HG02642 (cell line): ENCODE data around the gene ACAD9.
"Not testable (repeated sequence)": the region's sequence is repeated elsewhere in the genome, so short reads cannot be mapped to it uniquely, and the experiment has no call there.

Source experiments
- ATAC-seq: cut with Tn5 transposase; IDR thresholded peaks from one replicate; pipeline ENCODE4 v1.9.1; 2021; ENCODE audit warnings: mild to moderate bottlenecking; ENCODE audit not compliant: unreplicated experiment, poor library complexity

ACAD9 gene

GRCh38 chr3:128859630-128860029 lies 19.8 kb upstream of the ACAD9 start:
- ATAC-seq = no peak

GRCh38 chr3:128861491-128861890 lies 17.9 kb upstream of the ACAD9 start:
- ATAC-seq = no peak

GRCh38 chr3:128863560-128863959 lies 15.9 kb upstream of the ACAD9 start:
- no peak for ATAC-seq

- no peak for ATAC-seq
Measured at GRCh38 chr3:128864351-128864811, 15.0 kb upstream of the ACAD9 start.

GRCh38 chr3:128864849-128865804 lies 14.3 kb upstream of the ACAD9 start:
- not testable (repeated sequence) for ATAC-seq

GRCh38 chr3:128867200-128868125 lies 12.0 kb upstream of the ACAD9 start:
- ATAC-seq = no peak

- ATAC-seq = no peak
Measured at GRCh38 chr3:128870347-128870746, 9.1 kb upstream of the ACAD9 start.

- no peak for ATAC-seq
Measured at GRCh38 chr3:128872282-128872681, 7.1 kb upstream of the ACAD9 start.

GRCh38 chr3:128872744-128873143 lies 6.7 kb upstream of the ACAD9 start:
- ATAC-seq = no peak

GRCh38 chr3:128873244-128874022 lies 6.0 kb upstream of the ACAD9 start:
- ATAC-seq = no peak

- ATAC-seq = no peak
Measured at GRCh38 chr3:128874481-128875180, 4.8 kb upstream of the ACAD9 start.

- no peak for ATAC-seq
Measured at GRCh38 chr3:128875556-128876120, 3.8 kb upstream of the ACAD9 start.

GRCh38 chr3:128878011-128878457 lies 1.4 kb upstream of the ACAD9 start:
- no peak for ATAC-seq

- ATAC-seq = peak; percentile 14
Measured at GRCh38 chr3:128878556-128879124, 780 bp upstream of the ACAD9 start.

GRCh38 chr3:128879991-128880390 lies 571 bp downstream of the ACAD9 start:
- ATAC-seq = no peak

- ATAC-seq = not testable (repeated sequence)
Measured at GRCh38 chr3:128880455-128880854, 1.0 kb downstream of the ACAD9 start.

GRCh38 chr3:128881576-128881975 lies 2.2 kb downstream of the ACAD9 start:
- no peak for ATAC-seq

GRCh38 chr3:128882719-128883118 lies 3.3 kb downstream of the ACAD9 start:
- ATAC-seq = no peak

- ATAC-seq = no peak
Measured at GRCh38 chr3:128884992-128885391, 5.6 kb downstream of the ACAD9 start.
